HG03025 (cell line): ENCODE results near the gene TCN1.

Experiments
- ATAC-seq: cut with Tn5 transposase; IDR thresholded peaks from one replicate; pipeline ENCODE4 v1.9.1; 2021; ENCODE audit warnings: mild to moderate bottlenecking, moderate library complexity; ENCODE audit not compliant: unreplicated experiment, low FRiP score

TCN1 gene

DNA sequence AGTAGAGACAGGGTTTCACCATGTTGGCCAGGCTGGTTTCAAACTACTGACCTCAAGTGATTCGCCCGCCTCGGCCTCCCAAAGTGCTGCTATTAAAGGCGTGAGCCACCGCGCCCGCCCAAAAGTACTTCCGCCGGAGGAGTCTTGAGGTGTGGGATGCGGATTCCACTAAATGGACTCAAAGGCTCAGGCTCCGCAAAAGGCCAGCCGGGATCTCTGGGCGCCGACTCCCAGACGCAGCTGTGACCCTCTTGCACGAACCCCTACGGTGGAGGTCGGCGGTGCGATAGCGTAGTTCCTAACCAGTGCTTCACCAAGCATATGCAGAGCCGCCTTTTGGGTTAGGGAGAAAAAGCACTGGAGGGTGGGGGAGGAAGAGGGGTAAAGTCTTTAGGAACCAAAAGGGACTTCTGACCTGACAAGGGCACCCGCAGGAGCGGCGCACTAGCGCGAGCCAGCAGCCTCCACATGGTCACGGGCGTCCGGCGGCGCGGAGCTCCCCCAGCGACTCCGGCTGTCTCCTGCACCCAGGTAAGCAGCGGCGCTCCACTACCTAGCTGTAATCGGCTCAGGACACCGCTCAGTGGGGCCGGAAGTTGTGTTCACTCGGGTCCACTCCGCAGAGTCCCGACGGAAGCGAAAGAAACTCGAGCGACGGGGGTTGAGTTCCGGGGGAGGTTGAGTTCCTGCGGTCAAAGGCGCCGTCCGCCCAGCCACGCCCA, 55.9 kb downstream of the TCN1 start, which contains the start of gene MRPL16:
TSS of gene MRPL16 (minus strand) at position 590 of the 722 bp plus-strand sequence. CDS start at position 470, 120 bp downstream.
- peak; percentile 98 for ATAC-seq

DNA sequence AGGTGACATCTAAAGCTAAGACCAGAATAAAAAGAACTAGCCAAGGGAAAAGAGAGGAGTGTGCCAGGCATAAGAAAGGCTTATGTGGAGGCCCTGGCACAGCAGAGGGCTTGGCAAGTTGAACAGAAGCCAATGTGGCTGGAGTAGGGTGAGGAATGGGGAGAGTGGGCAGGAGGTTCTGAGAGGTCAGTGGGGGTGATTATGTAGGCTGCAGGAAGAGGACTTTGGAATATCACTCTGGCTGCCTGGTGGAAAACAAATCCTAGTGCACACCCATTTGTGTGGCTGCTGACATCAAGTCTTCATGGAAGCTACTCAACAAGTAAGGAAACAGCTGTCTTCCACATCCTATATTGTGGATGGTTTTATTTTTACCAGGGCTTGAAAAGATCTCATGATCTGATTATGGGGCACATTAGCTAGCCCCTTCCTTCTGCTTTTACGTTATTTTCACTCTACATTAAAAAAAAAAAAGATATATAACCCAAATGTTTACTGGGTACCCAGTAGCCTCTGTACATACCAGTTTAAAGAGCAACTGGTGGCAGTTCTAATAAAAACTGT, 59.2 kb downstream of the TCN1 start:
- ATAC-seq = no peak

DNA sequence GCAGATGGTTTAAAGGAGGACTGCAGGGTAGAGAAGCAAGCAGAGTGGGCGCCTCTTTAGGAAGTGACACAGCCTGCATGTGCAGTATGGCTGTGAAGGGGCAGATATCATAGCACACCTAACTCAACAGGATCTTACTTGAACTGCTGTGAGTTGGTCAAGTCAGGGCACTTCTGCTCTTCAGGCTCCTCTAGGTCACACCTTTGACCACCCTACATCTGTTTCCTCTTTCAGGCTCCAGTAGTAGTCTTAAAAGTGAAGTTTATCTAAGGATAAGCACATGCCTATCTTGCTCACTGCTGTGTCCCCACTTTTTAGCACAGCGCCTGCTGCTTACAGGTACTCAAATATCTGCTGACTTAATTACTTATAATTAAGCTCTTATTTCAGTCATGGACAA, 62.2 kb downstream of the TCN1 start:
- no peak for ATAC-seq
